ENCODE results near the gene ALDH18A1.
"Not testable (repeated sequence)": the region's sequence is repeated elsewhere in the genome, so short reads cannot be mapped to it uniquely, and the experiment has no call there.

ALDH18A1 gene

DNA sequence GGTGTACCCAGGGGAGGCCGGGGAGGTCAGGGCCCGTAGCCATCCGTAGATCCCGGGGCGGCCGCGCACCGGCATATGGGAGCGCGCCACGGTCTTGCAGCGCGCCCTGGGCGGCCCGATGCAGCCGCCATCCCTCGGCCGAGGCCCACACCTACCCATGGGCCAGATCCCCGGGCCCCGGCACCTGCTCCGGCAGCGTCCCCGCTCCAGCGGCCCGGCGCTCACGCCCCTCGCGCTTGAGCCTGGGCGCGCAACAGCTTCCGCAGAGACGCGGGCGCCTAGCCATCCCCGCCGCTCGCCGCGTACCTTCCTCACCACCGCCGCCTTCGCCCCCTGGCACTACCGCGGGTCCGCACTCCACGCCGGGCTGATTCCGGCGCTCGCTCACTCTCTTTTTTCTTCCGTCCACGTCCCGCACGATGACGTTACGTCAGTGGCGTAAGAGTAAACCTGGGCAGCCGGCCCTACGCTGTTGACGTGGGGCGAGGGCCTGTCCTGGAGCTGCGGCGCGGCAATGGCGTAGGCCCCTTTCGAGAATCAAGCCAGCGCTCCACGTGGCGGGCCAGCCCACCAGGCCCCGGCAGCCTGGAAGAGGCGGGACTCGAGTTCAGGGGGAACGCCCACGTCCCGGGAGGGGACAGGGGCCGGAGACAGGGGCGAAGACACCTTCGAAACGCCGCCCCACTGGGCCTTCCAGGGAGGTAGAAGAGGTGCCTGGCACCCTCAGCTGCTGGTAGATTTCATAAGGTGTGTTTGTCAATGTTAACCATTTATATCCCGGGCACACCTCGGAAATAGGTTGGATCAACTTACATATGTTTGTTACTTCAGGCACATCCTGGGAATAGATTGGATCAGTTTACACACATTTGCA lies at the start of gene ALDH18A1:
Gene ALDH18A1, minus strand, starts transcription at position 421 of the 874 bp plus-strand sequence. CDS start 3,334 bp downstream, outside the sequence.
- peak; percentile 90 for DNase-seq

DNA sequence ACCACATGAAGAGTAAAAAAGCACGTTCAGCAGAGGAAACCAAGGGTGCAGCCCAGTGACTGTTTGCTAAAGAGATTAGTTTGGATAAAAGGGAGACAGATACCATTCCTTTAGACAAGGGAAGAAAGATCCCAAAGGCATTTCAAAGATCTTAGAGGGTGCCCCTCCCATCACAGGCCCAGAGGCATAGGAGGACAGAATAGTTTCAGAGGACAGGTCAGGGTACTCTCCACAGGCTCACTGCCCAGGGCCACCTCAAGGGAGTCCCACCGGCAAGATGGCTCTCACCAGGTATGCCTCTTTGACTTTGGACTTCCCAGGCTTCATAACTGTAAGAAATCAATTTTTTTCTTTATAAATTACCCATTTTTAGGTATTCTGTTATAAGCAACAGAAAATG lies 41.9 kb upstream of the ALDH18A1 start:
- no peak for DNase-seq

DNA sequence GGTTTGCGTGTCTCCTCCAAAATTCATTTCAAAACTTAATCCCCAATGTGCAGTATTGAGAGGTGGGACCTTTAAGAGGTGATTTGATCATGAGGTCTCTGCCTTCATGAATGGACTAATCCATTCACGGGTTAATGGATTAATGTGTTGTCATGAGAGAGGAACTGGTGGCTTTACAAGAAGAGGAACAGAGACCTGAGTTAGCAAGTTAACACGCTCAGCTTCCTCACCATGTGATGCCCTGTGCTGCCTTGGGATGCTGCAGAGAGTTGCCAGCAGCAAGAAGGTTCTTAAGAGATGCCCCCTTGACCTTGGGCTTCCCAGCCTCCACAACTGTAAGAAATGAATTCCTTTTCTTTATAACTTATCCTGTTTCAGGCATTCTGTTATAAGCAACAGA lies 40.9 kb upstream of the ALDH18A1 start:
- no peak for DNase-seq

DNA sequence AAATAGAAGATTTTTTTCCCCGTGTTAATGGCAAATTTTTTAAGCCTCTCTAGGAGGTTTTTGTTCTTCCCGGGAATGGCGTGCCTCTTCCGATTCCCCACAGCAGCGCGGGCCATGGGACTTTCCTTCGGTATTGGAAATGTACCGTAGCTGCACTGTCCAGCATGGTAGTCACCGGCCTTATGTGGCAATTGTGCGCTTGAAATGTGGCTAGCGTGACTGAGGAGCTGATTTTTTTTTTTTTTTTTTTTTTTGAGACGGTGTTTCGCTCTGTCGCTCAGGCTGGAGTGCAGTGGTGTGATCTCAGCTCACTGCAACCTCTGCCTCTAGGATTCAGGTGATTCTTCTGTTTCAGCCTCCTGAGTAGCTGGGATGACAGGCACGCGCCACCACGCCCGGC lies 38.2 kb upstream of the ALDH18A1 start:
- DNase-seq, result no peak

DNA sequence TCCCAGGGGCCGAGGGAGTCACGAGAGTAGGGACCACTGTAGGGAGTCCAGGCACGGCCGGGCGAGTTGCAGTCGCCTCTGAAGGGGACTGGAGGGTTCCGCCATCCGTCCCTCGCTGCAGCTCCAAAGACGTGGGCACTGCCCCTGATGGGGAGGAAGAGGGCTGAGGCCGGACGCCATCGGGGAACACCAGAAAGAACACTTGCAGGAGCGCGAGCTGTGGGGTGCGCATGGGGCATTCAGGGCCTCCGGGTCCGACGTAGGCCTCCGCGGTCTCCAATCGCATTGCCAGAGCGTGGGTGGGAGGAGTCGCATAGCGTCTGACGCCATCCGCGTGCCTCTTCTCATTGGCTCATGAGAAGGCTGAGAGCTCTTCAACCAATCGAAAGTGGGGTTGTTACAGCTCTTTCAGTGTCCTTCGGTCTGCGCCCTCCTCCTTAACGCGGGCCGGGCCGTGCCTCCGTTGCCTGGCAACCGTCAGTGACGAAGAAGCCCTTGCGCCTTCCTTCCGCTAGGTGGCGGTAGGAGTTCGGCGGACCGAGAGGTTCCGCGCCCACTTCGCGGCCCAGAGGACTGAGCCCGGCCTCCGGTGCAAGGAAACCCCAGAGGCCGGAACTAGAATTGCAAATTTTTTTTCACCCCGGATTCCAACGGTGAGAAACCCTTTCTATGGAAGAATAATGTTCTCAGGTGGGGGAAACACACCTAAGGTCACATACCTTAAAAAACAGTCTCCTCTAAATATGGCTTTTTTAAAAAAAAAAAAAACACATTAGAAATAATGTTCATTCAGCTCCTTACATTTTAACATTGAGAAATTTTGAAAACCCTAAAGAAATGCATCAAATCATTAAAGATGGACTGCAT lies 37.4 kb upstream of the ALDH18A1 start, which contains the start of gene TCTN3:
Gene TCTN3, minus strand, starts transcription at position 260 of the 867 bp plus-strand sequence. Its CDS starts 28 bp downstream, at position 232.
- peak; percentile 95 for DNase-seq

DNA sequence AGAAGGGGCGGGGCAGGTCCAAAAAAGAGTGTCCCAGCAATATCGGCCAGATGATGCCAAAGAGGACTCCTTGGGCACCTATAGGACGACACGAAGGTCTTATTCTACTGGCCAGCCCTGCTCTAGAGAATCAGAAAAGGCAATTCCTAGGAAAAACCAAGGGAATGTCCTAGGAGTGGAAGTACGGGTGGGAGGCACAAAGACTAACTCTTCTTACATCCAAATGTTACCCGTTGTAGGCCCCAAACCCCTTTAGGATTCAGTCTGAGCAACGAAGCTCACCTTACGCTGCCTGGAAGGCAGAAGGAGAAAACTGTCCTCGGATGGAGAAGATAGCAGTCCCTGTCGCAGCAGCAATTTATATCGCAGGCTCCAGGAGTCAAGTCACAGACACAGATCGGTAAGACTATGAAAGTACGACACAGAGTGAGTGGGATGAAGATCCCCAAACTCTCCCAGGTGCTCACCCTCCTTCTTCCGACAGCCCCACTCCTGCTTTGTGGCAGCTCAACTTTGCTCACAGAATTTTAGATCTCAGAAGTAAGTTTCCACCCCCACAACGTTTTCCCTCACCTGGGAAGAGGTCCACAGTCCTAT lies 36.7 kb upstream of the ALDH18A1 start:
- peak; percentile 12 for DNase-seq

GRCh38 chr10:95691281-95691680 lies 34.8 kb upstream of the ALDH18A1 start:
- DNase-seq, result no peak

DNA sequence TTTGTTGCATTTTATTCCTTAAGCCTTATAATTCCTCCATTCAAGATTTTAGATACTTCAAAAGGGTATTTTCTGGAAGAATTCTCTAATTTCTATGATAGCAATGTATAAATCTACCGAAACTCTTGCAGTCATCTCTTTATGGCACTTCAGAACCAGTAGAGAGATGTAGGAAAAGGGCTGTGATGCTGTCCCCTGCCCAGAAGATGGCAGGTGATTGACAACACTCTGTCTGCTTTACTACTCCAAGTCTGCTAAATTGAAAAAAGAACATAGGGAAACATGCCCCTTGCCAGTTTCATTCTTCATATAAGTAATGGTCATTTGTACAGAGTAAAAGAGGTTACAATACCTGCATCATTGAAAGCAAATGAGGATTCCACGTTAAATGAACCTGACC lies 32.1 kb upstream of the ALDH18A1 start:
- DNase-seq, result no peak

DNA sequence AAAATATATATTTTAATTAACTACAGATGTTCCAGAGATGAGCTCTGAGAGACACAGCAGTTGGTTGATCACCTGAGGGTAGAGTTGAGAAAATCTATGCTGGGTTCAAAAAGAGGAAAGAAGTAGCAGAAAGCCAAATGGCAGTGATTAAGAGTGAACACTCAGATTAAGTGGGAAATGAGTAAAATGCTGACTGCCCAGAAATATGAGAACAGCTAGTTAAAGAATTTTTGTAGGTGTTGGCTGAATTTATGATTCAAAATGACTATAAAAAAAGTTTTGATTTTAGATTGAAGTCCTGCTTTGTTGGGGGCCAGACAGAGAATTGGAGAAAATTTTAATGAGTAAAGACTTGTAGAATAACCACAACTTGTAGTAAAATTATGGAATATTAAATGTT lies 27.5 kb upstream of the ALDH18A1 start:
- no peak for DNase-seq

DNA sequence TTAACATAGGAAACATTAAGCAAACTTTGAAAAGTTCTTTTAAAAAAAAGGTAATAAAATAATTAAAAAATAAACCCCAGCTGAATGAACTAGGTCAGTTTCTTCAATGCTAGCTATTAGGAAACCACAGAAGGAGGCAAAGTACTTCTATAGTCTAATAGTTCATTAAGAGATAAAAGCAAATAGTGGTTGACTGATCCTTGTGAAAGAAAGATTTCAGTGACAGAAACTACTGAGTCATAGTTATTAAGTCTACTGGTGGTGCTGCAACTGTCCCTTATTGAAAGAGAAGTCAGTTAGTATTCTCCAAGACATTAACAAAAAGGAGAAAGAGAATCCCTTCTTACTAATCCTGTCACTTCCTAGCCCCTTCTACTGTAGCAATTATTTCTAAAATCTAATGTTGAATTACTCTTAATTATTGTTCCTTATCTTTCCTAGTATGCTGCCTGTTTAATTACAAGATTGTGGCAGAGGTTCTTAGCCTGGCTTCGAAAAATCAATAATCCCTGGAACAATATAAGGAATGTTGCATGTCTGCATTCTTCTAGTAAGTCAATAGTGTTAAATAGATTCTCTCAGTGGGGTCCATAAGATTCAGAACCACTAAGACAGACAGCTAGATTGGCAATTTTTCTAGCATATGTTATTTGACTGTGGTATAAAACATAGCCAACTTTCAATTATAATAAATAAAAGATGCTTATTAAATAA lies 19.0 kb upstream of the ALDH18A1 start:
- no peak for DNase-seq

GRCh38 chr10:95674643-95675042 lies 18.1 kb upstream of the ALDH18A1 start:
- no peak for DNase-seq

DNA sequence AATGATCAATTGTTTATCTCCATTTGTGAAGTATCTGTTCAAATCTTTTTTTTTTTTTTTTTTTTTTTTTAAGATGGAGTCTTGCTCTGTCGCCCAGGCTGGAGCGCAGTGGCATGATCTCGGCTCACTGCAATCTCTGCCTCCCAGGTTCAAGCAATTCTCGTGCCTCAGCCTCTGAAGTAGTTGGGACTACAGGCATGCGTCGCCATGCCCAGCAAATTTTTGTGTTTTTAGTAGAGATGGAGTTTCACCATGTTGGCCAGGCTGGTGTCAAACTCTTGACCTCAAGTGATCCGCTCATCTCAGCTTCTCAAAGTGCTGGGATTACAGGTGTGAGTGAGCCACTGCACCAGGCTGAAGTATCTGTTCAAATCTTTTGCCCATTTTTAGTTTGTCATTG lies 16.1 kb upstream of the ALDH18A1 start:
- not testable (repeated sequence) for DNase-seq

DNA sequence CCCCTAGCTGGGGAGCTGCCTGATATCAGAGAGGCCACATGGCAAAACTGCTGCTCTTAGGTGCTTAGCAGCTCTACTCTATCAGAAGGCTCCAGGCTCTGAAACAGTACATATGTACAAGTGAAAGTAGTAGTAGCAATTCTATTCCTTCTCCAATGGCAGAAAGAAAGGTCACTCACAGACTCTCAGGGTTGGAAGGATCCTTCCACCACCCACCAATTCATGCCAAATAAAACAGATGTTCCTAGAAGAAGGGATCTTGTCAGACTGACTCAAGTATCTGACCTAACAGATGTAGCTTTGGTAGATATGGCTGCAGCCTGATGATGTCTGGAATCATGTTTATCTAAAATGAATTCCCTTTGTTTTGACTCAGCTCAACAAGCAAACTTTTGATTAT lies 8.0 kb upstream of the ALDH18A1 start:
- no peak for DNase-seq

- no peak for DNase-seq
Observed at GRCh38 chr10:95663496-95663895, 7.0 kb upstream of the ALDH18A1 start.

DNA sequence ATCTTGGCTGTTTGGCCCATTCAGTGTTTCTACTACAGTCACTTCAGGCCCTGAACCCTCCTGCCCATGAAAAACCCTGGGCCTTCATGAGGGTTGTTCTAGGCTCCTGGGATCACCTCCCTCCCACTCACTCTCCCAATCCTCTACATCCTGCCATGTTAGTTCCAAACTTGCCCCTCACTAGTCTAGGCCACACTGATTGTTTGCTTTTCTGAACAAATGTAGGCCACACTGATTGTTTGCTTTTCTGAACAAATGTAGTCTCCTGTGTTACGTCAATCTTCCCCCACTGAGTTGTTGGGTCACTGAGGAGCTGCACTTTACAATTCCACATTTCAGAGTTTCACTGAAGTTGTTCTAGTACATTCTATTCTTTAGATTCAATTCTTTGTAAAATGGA lies 5.3 kb upstream of the ALDH18A1 start:
- no peak for DNase-seq

- DNase-seq, result no peak
Observed at GRCh38 chr10:95660283-95660682, 3.8 kb upstream of the ALDH18A1 start.

- DNase-seq, result no peak
Observed at GRCh38 chr10:95657250-95657649, 739 bp upstream of the ALDH18A1 start.

DNA sequence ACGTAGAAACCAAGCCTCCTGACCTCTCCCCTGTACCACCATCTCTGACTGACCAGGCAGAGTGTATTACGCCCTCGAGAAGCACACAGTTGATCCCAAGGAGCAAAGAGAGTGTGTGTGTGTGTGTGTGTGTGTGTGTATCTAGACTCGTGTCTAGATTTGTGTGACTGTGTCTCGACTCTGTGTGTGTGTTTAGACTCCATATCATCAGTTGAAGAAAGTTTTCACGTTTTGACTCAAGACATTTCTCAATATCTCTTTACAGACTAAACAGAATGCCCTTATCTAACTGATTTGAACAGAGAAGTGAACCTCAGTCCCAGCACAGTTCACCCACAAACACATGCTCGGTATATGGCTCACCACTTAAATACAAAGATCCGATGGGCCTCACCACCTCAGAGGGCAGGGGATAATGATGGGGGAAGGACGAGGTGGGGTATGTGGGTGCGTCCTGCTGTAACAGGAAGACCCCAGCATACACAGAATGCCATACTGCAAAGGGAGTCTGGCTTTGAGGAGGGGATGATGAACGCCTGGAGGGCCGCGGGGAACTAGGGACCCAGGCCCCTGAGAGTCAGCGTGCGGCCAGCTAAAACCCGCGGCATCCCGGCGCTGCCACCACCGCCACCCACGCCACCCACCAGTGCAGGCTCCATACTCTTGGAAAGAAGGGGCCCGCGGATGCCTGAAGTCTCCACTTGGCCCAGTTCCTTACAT lies 780 bp downstream of the ALDH18A1 start:
- peak; percentile 36 for DNase-seq

- DNase-seq, result no peak
Observed at GRCh38 chr10:95653895-95654294, 2.6 kb downstream of the ALDH18A1 start.

DNA sequence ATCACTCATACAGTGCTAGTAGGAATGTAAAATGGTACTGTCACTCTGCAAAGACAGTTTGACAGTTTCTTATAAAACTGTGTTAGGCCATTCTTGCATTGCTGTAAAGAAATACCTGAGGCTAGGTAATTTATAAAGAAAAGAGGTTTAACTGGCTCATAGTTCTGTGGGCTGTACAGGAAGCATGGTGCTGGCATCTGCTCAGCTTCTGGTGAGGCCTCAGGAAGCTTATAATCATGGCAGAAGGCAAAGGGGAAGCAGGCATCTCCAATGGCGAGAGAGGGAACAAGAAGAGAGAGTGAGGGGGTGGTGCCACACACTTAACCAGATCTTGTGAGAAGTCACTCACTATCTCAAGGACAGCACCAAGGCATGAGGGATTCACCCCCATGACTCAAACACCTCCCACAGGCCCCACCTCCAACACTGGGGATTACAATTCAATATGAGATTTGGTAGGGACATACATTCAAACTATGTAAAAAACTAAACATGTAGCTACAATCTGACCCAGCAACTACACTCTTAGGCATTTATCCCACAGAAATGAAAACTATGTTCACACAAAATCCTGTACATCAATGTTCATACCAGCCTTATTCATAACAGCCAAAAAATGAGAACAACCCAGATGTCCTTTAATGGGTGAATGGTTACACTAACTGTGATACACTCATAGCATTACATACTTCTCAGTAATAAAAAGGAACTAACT lies 5.0 kb downstream of the ALDH18A1 start:
- no peak for DNase-seq

- DNase-seq, result no peak
Observed at GRCh38 chr10:95650232-95650631, 6.3 kb downstream of the ALDH18A1 start.
